Upper lobe of left lung (tissue), 4 donors: ENCODE measurements around the gene DNAH3.

Experiments
- CTCF ChIP-seq, 6 experiments: fragments of 450-650 bp in 4 of 6; fragments of 200-600 bp in 2 of 6; sonication (generic) in 2 of 6; IDR thresholded peaks; one replicate each; pipeline ENCODE4 v1.5.1; 2016 to 2019; ENCODE audit warnings: antibody characterized with exemption in 6 of 6
- EP300 ChIP-seq, 4 donors: sonication (generic); formaldehyde crosslinking; IDR thresholded peaks; one replicate each; pipeline ENCODE4 v1.5.1; 2017; ENCODE audit warnings: antibody characterized with exemption in 4 of 4, control low read depth in 2 of 4

- TF ChIP-seq CTCF (IDR thresholded peaks at IDR 0.05): no peak
- TF ChIP-seq EP300 (IDR thresholded peaks at IDR 0.05): no peak
Measured at GRCh38 chr16:20968765-20969164, 181.9 kb downstream of the DNAH3 start.
